CD4-positive, alpha-beta T cell treated with Interferon alpha-2 for 1 hour (primary cell): ENCODE measurements around the gene CDH15.
A peak's percentile ranks its signal among the peaks of the same experiment; 100 is the strongest.

ENCODE experiments used
- DNase-seq, 2 donors: peaks; one replicate each; pipeline ENCODE4 v3.0.0-alpha.2; 2020 to 2022

CDH15 gene

GRCh38 chr16:89171216-89172170 lies at the start of gene CDH15:
Gene CDH15 (plus strand): TSS chr16:89171748. CDS start chr16:89171832, 84 bp downstream.
- peak; percentile 97 to 98 for DNase-seq

GRCh38 chr16:89122322-89122851 lies 49.2 kb upstream of the CDH15 start:
- DNase-seq: peak; percentile 79 to 80

DNA sequence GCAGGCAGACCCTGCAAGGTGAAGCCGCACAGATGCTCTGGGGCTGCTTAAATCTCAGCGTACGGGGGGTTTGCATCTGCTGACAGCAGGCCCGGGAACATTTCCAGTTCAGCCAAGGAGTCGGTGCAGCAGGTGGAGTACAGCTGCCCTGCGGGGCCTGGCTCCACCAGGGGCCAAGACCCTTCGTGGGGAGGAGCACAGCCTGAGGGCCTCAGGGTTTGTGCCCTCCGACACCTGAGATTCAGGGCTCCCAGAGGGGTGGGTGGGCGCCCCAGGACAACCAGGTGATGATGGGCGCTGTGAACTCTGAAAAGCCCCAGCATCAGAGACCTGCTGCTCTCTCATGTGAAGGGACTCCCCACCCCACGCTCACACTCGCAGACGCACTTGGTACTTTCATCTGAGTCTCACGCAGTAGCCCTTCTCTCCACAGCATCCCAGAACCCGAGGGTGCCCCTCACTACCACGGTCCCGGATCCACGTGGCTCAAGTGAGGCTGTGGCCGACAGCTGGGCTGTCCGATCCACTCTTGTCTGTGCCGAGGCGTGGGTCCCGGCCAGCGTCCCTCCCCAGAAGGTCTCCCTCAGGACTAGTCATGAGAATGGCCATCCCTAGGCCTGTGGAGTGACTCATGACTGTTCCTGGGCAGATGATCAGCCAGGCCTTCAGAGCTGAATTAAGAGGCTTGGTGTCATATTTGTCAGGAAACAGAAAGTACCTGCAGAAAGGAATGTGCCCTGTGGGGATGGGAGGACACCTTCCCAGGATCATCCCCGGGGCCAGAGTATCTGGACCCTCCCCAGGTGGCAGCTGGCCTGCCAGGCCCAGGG lies 48.3 kb upstream of the CDH15 start:
- no peak for DNase-seq

DNA sequence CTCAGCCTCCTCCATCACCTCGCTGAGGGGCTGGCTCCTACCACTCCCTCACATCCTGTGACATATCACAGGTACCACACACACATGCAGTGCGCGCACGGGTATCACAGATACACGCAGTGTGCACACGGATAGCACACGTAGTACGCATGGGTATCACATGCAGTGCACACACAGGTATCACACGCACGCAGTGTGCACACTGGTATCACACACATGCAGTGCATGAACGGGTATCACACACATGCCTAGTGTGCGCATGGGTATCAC lies 47.8 kb upstream of the CDH15 start:
- DNase-seq: no peak

DNA sequence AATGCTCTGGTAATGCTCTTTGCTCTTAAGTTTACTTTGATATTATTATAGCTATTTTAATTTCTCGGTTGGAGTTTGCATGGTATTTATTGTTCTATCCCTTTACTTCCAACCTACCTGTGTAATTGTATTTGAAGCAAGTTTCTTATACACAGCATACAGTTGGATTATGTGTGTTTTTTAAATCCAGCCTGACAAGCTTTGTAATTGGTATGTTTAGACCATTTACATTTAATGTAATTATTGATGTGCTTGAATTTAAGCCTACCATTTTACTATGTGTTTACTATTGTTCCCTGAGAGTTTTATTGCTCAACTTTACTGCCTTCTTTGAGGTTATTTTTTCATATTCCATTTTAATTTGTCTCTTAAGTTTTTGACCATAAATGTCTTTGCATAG lies 42.2 kb upstream of the CDH15 start:
- DNase-seq: no peak

DNA sequence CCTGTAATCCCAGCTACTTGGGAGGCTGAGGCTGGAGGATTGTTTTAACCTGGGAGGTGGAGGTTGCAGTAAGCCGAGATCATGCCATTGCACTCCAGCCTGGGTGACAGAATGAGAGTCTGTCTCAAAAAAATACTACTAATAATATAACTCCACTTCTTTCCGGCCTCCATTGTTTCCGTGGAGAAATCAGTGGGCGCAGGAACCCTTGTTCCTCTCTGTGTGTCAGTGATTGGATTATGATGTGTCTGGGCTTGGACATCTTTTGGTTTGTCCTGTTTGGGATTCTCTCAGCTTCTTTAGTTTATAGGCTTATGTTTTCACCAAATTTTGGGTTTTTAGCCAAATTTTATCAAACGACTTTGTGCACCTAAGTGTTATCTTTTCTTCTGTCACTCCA lies 41.1 kb upstream of the CDH15 start:
- DNase-seq: no peak

- no peak for DNase-seq
Measured at GRCh38 chr16:89131783-89132182, 39.8 kb upstream of the CDH15 start.

DNA sequence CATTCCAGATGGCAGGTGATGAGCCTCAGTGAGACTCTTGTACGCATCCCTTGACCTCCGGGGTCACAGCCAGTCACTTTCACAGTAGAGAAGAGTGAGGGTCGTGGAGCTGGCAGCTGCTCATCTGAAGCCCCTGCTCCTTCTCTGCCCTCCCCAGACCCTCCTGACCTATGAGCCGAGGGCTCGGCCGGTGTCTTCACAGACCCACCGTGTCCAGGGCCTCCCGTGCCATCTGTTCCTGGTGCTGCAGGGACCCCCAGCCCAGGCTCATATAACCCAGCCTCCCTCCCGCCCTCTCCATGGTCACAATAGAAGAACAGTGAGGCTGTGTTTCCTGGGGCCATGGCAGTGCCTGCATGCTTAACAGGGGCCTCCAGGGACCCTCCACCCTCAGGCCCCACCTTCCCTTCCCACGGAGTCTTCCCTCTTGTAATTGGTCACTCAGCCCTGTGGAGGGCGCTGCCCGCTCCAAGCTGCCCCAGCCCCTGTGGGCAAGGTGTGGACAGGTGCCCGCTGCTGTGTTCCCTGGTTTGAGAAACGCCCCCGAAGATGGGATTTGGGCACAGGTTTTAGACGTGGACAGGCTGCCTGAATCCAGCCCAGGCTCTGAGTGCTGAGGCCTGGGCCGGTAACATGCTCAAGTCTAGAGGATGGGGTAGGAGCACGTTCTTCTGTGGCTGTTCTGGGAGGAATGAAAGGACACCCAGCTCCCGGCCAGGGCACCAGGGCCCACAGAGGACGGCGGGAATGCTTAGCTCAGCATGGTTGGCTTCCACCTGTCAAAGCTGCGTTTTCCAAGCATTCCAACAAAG lies 39.1 kb upstream of the CDH15 start:
- no peak for DNase-seq

GRCh38 chr16:89133457-89134127 lies 38.0 kb upstream of the CDH15 start:
- DNase-seq: no peak

- DNase-seq: no peak
Measured at GRCh38 chr16:89134269-89134668, 37.3 kb upstream of the CDH15 start.

- no peak for DNase-seq
Measured at GRCh38 chr16:89135166-89135565, 36.4 kb upstream of the CDH15 start.

DNA sequence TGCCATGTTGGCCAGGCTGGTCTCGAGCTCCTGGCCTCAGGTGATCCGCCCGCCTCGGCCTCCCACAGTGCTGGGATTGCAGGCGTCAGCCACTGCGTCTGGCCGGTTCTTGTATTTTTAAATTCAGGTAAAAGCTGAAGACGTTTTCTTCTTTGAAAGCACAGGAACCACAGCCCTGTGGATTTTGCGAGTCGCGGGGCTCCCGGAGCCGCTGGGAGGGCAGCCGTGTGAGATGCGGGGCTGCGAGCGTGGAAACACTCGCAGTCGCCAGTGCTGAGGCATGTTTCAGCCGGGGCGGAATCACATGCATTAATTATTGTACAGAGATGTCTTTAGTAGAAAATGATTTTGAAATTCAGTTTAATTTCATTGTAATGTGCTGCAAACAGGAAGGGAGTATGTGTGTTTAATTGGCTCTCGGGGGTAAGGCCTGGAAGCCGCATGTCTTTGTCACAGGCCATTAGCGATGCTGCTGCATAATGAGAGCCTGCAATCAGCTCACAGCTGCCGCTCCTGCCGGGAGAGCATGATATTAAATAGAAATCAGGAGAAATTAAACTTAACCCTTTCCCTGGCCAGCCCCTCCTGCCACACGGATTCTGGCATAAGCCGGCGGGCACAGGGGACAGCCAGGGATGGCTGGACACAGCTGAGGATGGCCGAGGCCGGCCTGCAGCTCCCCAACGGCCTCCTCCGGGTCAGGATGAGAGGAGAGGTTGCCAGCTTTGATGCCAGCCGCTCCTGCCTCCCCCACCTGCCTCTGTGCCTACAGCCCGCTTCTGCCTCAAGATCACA lies 35.4 kb upstream of the CDH15 start:
- no peak for DNase-seq

- DNase-seq: no peak
Measured at GRCh38 chr16:89136931-89137330, 34.6 kb upstream of the CDH15 start.

- no peak for DNase-seq
Measured at GRCh38 chr16:89137666-89138512, 33.7 kb upstream of the CDH15 start.

DNA sequence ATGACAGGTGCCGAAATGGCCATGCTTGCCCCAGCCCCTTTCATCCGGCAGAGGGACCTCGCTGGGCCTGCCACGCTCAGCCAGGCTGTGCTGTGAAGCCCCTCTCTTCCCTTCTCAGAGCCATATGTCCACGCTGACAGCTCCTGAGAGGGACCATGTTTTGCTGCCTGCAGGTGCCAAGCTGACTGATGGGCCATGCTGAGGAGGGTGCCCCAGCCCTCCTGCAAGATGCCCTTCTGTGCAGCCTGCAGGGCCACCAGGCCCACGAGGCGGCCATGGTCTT lies 33.1 kb upstream of the CDH15 start:
- DNase-seq: no peak

DNA sequence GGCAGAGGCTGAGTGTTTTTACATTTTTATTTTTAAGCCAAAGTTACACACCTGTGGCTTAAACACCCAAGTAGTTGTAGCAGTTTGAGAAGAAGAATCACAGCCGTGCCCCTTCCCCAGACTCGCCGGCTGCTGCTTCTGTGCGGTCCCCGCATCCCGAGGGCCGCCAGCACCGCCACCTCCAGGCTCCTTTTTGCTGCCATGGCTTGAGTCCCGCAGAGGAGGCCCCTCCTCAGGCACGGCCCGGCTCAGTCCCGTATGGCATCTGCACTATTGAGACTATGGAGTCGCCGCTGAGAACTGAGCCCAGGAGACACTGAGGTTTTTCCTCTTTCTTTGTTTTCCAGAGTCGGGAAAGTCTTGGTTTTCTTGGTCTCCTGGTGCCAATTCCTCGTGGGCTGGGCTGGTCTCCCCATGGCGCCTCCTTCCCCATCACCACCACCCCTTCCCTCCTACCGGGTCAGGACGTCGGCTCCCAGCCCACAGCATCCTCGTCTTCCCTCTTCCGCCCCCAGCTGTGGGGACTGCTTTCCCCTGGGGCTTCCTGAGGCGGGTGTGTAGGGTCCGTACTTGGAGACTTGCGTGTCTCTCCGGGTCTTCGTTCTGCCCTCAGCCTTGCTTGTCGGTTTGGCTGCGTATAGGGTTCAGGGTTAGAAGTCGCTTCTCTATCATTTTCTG lies 32.6 kb upstream of the CDH15 start:
- no peak for DNase-seq

- DNase-seq: no peak
Measured at GRCh38 chr16:89139907-89140361, 31.6 kb upstream of the CDH15 start.

GRCh38 chr16:89140401-89140800 lies 31.1 kb upstream of the CDH15 start:
- no peak for DNase-seq

DNA sequence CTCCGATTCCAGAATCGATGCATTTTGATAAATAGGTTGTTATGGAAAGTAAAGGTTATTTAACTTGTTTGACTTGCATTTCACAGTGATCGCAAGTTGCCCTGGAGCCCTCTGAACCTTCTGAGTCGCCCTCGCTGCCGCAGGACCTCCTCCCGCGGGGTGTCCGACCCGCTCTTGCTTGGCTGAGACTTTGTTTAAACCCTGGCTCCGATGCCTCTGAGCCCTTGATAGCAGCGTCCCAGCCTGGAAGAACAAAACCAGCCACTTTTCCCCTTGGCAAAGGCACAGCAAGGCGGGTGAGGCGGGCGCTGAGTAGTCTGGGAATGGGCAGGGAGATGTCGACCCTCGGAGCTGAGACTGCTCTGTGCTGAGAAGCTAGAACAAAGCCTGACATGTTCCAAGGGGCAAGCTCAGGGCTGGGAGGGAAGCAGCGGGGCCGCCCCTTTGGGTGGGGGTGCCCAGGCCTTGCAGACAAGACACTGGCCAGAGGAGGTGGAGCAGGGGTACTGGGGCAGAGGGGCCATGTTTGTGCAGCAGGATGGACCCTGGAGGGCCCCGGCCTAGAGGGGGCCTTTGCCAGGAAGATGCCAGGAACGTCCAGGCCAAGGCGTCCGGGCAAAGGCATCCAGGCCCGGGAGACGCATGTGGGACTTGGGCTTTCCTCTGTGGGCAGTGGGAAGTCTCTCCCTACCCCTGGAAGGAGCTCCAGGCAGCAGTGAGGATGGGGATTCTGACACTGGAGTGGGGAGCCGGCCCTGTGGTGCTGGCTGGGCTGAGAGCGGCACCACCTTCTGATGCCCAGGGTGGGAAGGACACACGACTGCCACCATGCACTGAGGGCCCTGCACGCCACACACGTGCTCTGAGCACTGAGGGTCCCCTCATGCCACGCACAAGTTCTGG lies 30.3 kb upstream of the CDH15 start:
- no peak for DNase-seq
